Activated T-helper 2 cell treated with anti-CD3 and anti-CD28 coated beads, Interferon-gamma antibody, Interleukin-2, Interleukin-4, amounts not matched to agents 10 μg/mL and 5 μg/mL and 100 μg/mL, durations not matched to agents 14 hours and 24 hours and 36 hours (primary cell): Measurements from ENCODE around the gene SLC38A11. TPM values are rescaled to one million over a fixed set of nuclear protein-coding genes. Genes with fewer than 3 reads are reported as not detected.
"Not testable (repeated sequence)": the region's sequence is repeated elsewhere in the genome, so short reads cannot be mapped to it uniquely, and the experiment has no call there.

ENCODE experiments used
- DNase-seq: peaks from one replicate; pipeline ENCODE4 v3.0.0; 2021; ENCODE audit warnings: low spot score
- H3K27ac Mint-ChIP-seq: one replicate; pipeline ENCODE4 v1.8.0; 2021; ENCODE audit warnings: mixed read lengths
- H3K27me3 Mint-ChIP-seq: one replicate; pipeline ENCODE4 v1.8.0; 2021; ENCODE audit warnings: low read depth, mixed read lengths
- H3K36me3 Mint-ChIP-seq: one replicate; pipeline ENCODE4 v1.8.0; 2021; ENCODE audit warnings: low read depth, mixed read lengths
- H3K4me1 Mint-ChIP-seq: one replicate; pipeline ENCODE4 v1.8.0; 2021; ENCODE audit warnings: low read depth, mixed read lengths
- H3K4me3 Mint-ChIP-seq: one replicate; pipeline ENCODE4 v1.8.0; 2021; ENCODE audit warnings: low read depth, mild to moderate bottlenecking, moderate library complexity, mixed read lengths
- H3K9me3 Mint-ChIP-seq: one replicate; pipeline ENCODE4 v1.8.0; 2021; ENCODE audit warnings: mixed read lengths
- intact Hi-C: fragments of 100-400 bp; cut with micrococcal nuclease; formaldehyde crosslinking; loops from one replicate; pipeline ENCODE4 v1.15.1; 2023
- total RNA-seq: library from RNA; stranded (reverse); gene quantifications from 2 replicates; pipeline ENCODE4 v1.2.3, GENCODE V29; 2022

Gene SLC38A11
- total RNA-seq: not detected in 2 replicates

GRCh38 chr2:164954954-164955701, at the start of gene SLC38A11:
Gene SLC38A11, minus strand, starts transcription at chr2:164955525. Its CDS starts 278 bp downstream, at chr2:164955247.
- H3K36me3 Mint-ChIP-seq: no peaks in the 10 kb centered on the region
- H3K9me3 Mint-ChIP-seq: no peaks in the 10 kb centered on the region
- no peaks in the 10 kb centered on the region for H3K4me1 Mint-ChIP-seq
- no peak within 1 kb of the TSS for H3K27ac Mint-ChIP-seq
- DNase-seq: no peak
- H3K4me3 Mint-ChIP-seq: no peak within 1 kb of the TSS
- intact Hi-C loops: no loop called here
- H3K27me3 Mint-ChIP-seq: peaks cover 22% of the 10 kb centered on the region

GRCh38 chr2:165003443-165004130, 48.3 kb upstream of the SLC38A11 start:
- H3K4me3 Mint-ChIP-seq: no peak overlapping the region
- no peaks in the 10 kb centered on the region for H3K4me1 Mint-ChIP-seq
- intact Hi-C loops: no loop called here
- H3K27me3 Mint-ChIP-seq: peaks cover 22% of the 10 kb centered on the region
- H3K27ac Mint-ChIP-seq: no peak overlapping the region
- no peaks in the 10 kb centered on the region for H3K9me3 Mint-ChIP-seq
- H3K36me3 Mint-ChIP-seq: no peaks in the 10 kb centered on the region
- DNase-seq: no peak

- H3K4me3 Mint-ChIP-seq: no peak overlapping the region
- no peaks in the 10 kb centered on the region for H3K4me1 Mint-ChIP-seq
- intact Hi-C loops: no loop called here
- H3K9me3 Mint-ChIP-seq: no peaks in the 10 kb centered on the region
- DNase-seq: no peak
- H3K27me3 Mint-ChIP-seq: peaks cover 21% of the 10 kb centered on the region
- H3K36me3 Mint-ChIP-seq: no peaks in the 10 kb centered on the region
- H3K27ac Mint-ChIP-seq: no peak overlapping the region
These were observed 47.3 kb upstream of the SLC38A11 start for GRCh38 chr2:165002638-165003037.

- not testable (repeated sequence) for DNase-seq, H3K36me3 Mint-ChIP-seq, H3K9me3 Mint-ChIP-seq, H3K27ac Mint-ChIP-seq, H3K27me3 Mint-ChIP-seq, H3K4me3 Mint-ChIP-seq
- intact Hi-C loops: loop anchor here (10.0 kb wide), 1 partner anchor 260 kb away; no protein-coding TSS in a partner anchor
- peaks cover 18% of the 10 kb centered on the region for H3K4me1 Mint-ChIP-seq
These were observed 39.5 kb upstream of the SLC38A11 start for GRCh38 chr2:164994664-164995299.

- Mint-ChIP-seq H3K36me3 (no peaks in the 10 kb centered on the region), H3K4me3 (no peak overlapping the region), H3K27ac (no peak overlapping the region), H3K27me3 (no peaks in the 10 kb centered on the region), H3K9me3 (no peaks in the 10 kb centered on the region), H3K4me1 (peaks cover 26% of the 10 kb centered on the region)
- no peak for DNase-seq
- intact Hi-C loops: loop anchor here (2.0 to 10.0 kb wide), 3 partner anchors 21 to 299 kb away; no protein-coding TSS in a partner anchor
These were observed 38.1 kb upstream of the SLC38A11 start for GRCh38 chr2:164993287-164994016.

GRCh38 chr2:164992818-164993217, 37.5 kb upstream of the SLC38A11 start:
- intact Hi-C loops: loop anchor here (2.0 to 10.0 kb wide), 3 partner anchors 22 to 300 kb away; no protein-coding TSS in a partner anchor
- Mint-ChIP-seq H3K27ac (no peak overlapping the region), H3K36me3 (no peaks in the 10 kb centered on the region), H3K9me3 (no peaks in the 10 kb centered on the region), H3K4me1 (peaks cover 29% of the 10 kb centered on the region), H3K4me3 (no peak overlapping the region), H3K27me3 (no peaks in the 10 kb centered on the region)
- peak; percentile 16 for DNase-seq

- intact Hi-C loops: loop anchor here (2.0 to 10.0 kb wide), 3 partner anchors 23 to 301 kb away; no protein-coding TSS in a partner anchor
- not testable (repeated sequence) for DNase-seq
These were observed 36.7 kb upstream of the SLC38A11 start for GRCh38 chr2:164992093-164992454.

GRCh38 chr2:164991361-164992092, 36.2 kb upstream of the SLC38A11 start:
- H3K27ac Mint-ChIP-seq, DNase-seq, H3K4me3 Mint-ChIP-seq, H3K9me3 Mint-ChIP-seq, H3K36me3 Mint-ChIP-seq, H3K27me3 Mint-ChIP-seq: not testable (repeated sequence)
- intact Hi-C loops: loop anchor here (2.0 to 10.0 kb wide), 3 partner anchors 23 to 301 kb away; no protein-coding TSS in a partner anchor
- peaks cover 29% of the 10 kb centered on the region for H3K4me1 Mint-ChIP-seq

More at GRCh38 chr2:164992093-164992454, 36.7 kb upstream of the SLC38A11 start:
- not testable (repeated sequence) for H3K36me3 Mint-ChIP-seq, H3K27ac Mint-ChIP-seq, H3K9me3 Mint-ChIP-seq, H3K4me3 Mint-ChIP-seq, H3K27me3 Mint-ChIP-seq
- peaks cover 29% of the 10 kb centered on the region for H3K4me1 Mint-ChIP-seq

GRCh38 chr2:164990953-164991352, 35.6 kb upstream of the SLC38A11 start:
- H3K36me3 Mint-ChIP-seq, DNase-seq, H3K27me3 Mint-ChIP-seq, H3K27ac Mint-ChIP-seq, H3K9me3 Mint-ChIP-seq, H3K4me3 Mint-ChIP-seq: not testable (repeated sequence)
- H3K4me1 Mint-ChIP-seq: peaks cover 29% of the 10 kb centered on the region
- intact Hi-C loops: loop anchor here (10.0 kb wide), 1 partner anchor 256 kb away; no protein-coding TSS in a partner anchor

- H3K4me1 Mint-ChIP-seq: peaks cover 29% of the 10 kb centered on the region
- H3K9me3 Mint-ChIP-seq, intact Hi-C loops, H3K4me3 Mint-ChIP-seq, H3K27ac Mint-ChIP-seq, H3K36me3 Mint-ChIP-seq, H3K27me3 Mint-ChIP-seq, DNase-seq: not testable (repeated sequence)
These were observed 33.5 kb upstream of the SLC38A11 start for GRCh38 chr2:164988805-164989204.

- DNase-seq, H3K4me3 Mint-ChIP-seq, intact Hi-C loops, H3K27ac Mint-ChIP-seq, H3K36me3 Mint-ChIP-seq, H3K9me3 Mint-ChIP-seq: not testable (repeated sequence)
- Mint-ChIP-seq H3K4me1 (peaks cover 14% of the 10 kb centered on the region), H3K27me3 (peaks cover 13% of the 10 kb centered on the region)
These were observed 30.7 kb upstream of the SLC38A11 start for GRCh38 chr2:164986027-164986426.

- intact Hi-C loops: no loop called here
These were observed 29.1 kb upstream of the SLC38A11 start for GRCh38 chr2:164984428-164984827.

More at GRCh38 chr2:164984428-164984827, 29.1 kb upstream of the SLC38A11 start:
- no peak overlapping the region for H3K4me3 Mint-ChIP-seq
- no peak for DNase-seq
- H3K27me3 Mint-ChIP-seq: peaks cover 19% of the 10 kb centered on the region
- H3K9me3 Mint-ChIP-seq: no peaks in the 10 kb centered on the region
- no peak overlapping the region for H3K27ac Mint-ChIP-seq
- H3K36me3 Mint-ChIP-seq: no peaks in the 10 kb centered on the region
- peaks cover 18% of the 10 kb centered on the region for H3K4me1 Mint-ChIP-seq
